ENCODE results near the gene BHLHA15.

The BHLHA15 gene

DNA sequence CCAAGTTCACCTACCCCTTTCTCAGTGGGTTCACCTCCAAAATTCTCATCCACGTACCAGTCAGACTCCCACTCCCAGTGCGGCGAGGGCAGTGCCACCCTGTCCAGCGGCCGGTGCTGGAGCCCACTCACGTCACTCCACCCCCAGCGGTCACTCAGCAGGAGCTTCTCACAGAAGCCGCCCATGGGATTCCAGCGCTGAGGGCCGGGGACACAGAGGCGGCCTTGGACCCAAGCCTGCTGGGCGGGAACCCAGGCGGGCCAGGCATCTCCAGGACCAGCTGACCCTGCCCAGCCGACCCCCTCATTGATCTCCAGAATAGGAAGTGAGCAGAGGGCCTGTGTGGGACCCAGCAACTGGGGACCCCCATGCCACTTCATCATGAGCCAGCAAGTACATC lies 33.6 kb downstream of the BHLHA15 start:
- no peak for DNase-seq (ENCODE audit: low read depth in 3 of 3)

DNA sequence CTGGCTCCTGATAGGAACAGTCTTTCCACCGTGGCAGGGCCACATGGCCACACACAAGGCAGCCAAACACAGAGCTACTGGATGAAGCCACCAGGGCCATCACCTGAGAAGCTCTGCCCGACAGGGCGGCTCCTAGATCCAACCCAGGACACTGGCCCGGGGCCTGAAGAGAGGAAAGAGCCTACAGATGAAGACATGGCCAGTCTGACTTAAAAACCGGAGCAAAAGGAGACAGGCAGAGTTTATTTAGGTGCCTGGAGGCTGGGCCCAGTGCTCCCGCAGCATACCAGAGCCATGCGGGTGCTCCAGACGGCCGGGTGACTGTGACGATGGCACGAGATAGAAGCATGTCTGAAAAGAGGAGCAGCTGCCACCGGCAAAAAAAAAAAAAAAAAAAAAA lies 36.9 kb downstream of the BHLHA15 start:
- DNase-seq (ENCODE audit: low read depth in 3 of 3): no peak

DNA sequence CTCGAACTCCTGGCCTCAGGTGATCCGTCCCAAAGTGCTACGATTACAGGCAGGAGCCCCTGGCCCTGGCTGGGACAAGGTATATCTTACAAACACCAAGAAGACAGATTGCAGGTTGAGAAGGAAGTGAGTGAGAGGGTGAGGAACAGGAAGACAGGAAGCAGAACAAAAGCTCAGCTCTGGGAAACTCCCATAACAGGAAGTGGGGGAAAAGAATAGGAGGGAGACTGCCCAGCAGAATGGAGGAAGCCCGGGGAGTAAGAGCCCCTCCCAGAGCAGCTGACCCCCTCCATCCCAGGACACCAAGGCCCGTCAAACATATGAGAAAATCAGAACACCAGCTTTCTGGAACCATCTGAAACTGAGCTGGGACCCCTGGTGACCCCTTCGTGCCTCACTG lies 37.9 kb downstream of the BHLHA15 start:
- DNase-seq (ENCODE audit: low read depth in 3 of 3): no peak

DNA sequence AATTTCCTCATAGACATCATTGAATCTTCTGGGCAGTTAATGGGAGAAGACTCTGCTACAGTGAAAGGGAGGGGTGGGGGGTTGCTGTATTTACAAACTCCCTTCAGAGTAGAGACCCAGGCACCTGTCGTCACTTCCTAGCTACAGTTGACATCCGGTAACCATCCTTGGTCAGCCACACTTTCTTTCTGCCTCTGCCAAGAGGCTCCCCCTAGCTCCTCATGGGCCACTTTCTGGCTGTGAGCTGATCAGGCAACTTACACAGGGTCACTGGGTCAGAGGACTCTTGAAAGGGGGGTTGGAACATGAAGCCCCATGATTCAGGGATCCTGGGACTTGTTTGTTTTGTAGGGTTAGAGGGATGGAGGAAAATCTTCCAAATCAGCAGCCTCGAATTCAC lies 39.5 kb downstream of the BHLHA15 start:
- peak in 1 of 3 experiments; percentile 9 for DNase-seq (ENCODE audit: low read depth in 3 of 3)

DNA sequence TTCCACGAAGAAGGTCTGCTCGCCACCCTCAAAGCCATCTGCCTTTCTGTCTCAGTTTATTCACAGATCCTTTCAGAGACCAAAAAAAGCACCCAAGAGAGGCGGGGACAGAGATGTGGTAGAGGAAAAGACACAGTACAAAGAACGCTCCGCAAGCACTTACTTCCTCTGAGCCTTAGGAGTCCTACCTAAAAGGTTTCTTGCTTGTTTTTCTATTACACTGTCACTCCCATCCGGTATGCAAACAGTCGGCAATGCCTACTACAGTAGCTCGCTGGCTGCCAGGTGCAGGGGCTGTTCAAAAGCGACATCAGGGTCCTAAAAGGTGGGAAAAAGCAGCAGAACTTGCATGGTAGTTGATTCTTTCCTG lies 40.0 kb downstream of the BHLHA15 start:
- DNase-seq (ENCODE audit: low read depth in 3 of 3): peak in 1 of 3 experiments; percentile 6

DNA sequence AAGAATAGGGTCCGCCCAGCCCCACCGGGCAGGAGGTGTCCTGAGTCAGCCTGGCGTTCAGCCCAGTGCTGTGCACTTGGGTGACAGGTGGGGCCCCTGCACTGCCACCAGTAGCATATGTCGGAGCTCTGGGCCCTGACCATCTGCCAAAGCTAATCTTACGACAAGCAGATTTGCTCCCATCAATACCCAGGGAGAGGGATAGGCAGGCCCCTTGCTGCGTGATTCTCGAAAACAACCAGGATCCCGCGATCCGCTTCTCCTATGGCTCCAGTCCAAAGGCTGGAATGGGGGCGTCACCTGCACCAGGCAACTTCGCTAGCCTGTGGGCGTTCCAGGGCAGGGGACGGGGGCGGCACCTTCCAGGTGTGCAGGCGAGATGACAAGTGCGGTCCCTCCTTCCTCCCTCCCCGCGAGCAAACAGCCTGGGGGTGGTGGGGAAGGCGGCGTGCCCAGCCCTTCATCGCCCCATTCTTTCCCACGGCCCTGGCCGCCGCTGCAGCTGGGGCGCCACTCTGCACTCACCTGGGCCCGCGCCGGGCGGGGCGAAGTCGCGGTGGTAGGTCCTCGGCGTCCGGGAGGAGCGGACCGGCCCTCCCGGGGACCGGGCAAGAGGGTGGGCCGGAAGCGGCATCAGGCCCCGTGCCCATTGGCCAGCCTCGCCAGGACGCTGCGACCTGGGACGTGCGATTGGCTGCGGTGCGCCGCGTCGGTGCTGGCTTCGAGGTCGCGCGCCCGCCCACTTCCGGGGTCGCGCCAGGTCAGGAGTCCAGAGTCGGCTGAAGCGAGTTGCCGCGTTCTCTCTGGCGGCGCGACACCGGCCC lies 40.6 kb downstream of the BHLHA15 start, which contains the start of gene TECPR1:
Gene TECPR1 (minus strand): TSS at position 632 of the 824 bp plus-strand sequence. CDS start 6,086 bp downstream, outside the sequence.
- peak; percentile 65 to 72 (median 67) for DNase-seq (ENCODE audit: low read depth in 3 of 3)

DNA sequence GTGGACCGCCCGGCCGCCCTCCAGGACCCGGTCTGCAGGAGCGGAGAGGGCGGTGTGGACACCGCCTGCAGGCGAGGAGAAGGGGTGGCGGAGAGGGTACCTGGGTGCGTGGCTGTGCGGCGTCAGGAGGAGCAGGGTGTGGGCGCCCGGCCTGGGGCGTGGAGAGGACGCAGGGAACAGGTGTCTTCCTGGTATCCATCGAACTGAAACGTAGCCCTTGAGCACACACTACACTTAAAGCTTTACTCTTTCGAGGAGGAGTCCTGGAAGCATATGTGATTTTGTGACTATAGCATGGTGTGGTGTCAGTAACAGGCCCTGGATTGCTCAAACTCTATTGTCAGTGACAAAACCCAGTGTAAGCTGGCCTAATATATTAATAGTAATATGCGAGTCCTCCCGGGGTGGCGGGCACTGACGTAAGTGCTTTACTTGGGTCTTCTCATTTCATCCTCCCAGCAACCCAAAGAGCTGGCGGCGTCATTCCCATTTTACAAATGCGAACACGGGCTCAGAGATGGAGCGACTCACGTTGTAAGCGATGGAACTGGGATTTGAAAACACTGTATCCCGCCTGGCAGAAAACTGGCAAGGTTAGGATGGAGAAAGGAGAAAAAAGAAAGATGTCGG lies 41.3 kb downstream of the BHLHA15 start:
- DNase-seq (ENCODE audit: low read depth in 3 of 3): no peak

DNA sequence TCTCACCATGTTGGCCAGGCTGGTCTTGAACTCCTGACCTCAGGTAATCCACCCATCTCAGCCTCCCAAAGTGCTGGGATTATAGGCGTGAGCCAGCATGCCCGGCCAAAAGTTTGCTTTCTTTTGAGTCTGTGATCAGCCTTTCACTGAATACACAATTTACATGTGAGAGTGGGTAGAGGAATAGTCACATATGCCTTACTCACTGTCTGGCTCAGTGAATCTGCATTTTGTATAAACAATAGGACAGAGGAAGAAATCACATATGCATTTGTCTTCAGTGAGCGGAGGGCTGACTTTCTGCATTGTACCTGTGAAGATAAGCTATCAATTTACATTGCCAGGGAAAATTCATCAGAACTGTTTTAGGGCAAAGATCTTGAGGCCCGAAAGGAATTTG lies 43.3 kb downstream of the BHLHA15 start:
- DNase-seq (ENCODE audit: low read depth in 3 of 3): no peak

DNA sequence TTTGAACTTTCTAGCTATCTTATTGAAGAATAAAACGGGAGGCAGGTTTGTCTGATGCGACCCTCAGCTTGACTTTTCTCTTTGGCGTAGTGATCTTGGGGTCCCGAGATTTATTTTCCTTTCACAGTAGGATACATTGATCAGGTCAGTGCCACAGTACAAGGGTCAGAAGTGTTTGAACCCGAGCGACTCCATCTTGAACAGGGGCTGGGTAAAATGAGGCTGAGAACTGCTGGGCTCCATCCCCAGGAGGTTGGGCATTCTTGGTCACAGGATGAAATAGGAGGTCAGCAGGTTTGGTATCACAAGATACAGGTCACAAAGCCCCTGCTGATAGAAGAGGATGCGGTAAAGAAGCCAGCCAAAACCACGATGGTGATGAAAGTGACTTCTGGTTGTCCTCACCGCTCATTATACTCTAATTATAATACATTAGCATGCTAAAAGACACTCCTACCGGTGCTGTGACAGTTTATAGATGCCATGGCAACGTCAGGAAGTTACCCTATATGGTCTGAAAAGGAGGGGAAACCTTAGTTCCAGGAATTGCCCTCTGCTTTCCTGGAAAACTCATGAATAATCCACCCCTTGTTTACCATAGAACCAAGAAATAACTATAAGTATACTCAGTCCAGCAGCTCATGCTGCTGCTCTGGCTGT lies 43.8 kb downstream of the BHLHA15 start:
- no peak for DNase-seq (ENCODE audit: low read depth in 3 of 3)

DNA sequence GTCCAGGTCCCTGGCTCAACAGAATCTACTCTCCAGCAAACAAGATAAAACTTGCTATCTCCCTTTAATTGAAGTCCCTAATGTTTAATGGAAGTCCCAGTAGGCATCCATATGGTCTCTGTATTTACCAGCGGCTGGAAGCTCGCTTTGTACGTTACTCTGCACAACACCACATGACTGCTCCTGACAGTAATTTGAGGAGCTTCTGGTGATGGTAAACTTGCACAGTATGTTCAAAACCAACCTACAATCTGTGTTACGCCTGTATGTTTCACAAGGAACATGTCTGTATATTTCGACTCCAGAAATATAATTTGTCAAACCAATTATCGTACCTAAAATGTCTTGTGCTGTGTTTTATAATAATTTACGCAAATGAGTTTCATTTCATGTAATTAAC lies 45.2 kb downstream of the BHLHA15 start:
- no peak for DNase-seq (ENCODE audit: low read depth in 3 of 3)

DNA sequence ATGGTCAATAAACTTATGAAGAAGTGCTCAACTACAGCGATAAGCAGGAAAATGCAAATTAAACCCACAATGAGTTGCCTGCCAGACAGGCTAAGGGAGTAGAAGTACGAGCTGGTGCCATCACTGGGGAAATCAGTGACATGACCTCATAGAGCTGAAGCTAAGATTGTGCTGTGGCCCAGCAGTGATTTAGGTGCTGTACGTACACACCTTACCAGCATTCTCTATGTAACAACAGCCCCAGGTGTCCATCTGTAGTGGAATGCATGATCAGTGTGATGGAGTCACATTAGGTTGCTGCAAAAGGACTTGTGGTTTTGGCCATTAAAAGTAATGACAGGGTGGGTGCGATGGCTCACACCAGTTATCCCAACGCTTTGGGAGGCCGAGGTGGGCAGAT lies 46.5 kb downstream of the BHLHA15 start:
- no peak for DNase-seq (ENCODE audit: low read depth in 3 of 3)

Measured in stimulated activated CD4-positive, alpha-beta T cell treated with anti-CD3 and anti-CD28 coated beads, TNF-alpha, amount 100 ng/mL, for 4 hours (primary cell).